HCT116 (cell line): Measurements from ENCODE around the gene PAMR1. TPM values are rescaled to one million over a fixed set of nuclear protein-coding genes. Genes with fewer than 3 reads are reported as not detected.

Experiments used
- ATAC-seq: fragments of 200-7000 bp; cut with Tn5 transposase; 2 replicates; pipeline ENCODE4 v1.9.1; 2020; ENCODE audit warnings: mild to moderate bottlenecking, moderate library complexity
- BruUV-seq: library from RNA; stranded (reverse); fragments of 400-500 nt; replicated peaks from 2 replicates; lab custom pipeline; 2021; lab: Mats Ljungman, UMichigan
- CTCF ChIA-PET: fragments of 300-600 bp; sonication (Branson Sonifier 250); formaldehyde crosslinking; loops from one replicate; lab custom pipeline; 2021; ENCODE audit warnings: antibody characterized with exemption; lab: Charles Lee
- POLR2A ChIA-PET: fragments of 300-600, 350-600 bp; sonication (Branson Sonifier 250); formaldehyde crosslinking; loops from one replicate; lab custom pipeline; 2021; ENCODE audit warnings: antibody characterized with exemption; lab: Charles Lee
- RAD21 ChIA-PET, 2 experiments: fragments of 300-600 bp; sonication (Branson Sonifier 250); formaldehyde crosslinking; loops; one replicate each; lab custom pipeline; 2023; ENCODE audit warnings: low total read pairs in 2 of 2; ENCODE audit not compliant: uncharacterized antibody in 2 of 2, unreplicated experiment in 2 of 2, low non-redundant PET in 1 of 2; lab: Charles Lee
- DNase-seq: peaks from one replicate; pipeline ENCODE4 v3.0.0-alpha.2; 2010; ENCODE audit warnings: low read depth, low spot score
- H2AFZ ChIP-seq: fragments of 200-600 bp; shearing (Covaris generic), sonication (generic); 2 replicates; pipeline ENCODE4 v1.6.1; 2017; ENCODE audit warnings: low read depth, mixed run types, mixed read lengths, antibody characterized with exemption, low read length; ENCODE audit not compliant: poor library complexity, severe bottlenecking
- H3K27ac ChIP-seq: 2 replicates; pipeline ENCODE4 v1.5.1; 2012; ENCODE audit warnings: low read depth, low read length
- H3K27me3 ChIP-seq: fragments of 200-600 bp; sonication (generic); 2 replicates; pipeline ENCODE4 v1.6.1; 2016; ENCODE audit warnings: mixed run types, low read length, mixed read lengths; ENCODE audit not compliant: insufficient read depth
- H3K36me3 ChIP-seq, 2 experiments: fragments of 200-500 bp in 1 of 2; fragments of 200-600 bp in 1 of 2; sonication (Bioruptor generic) in 1 of 2; sonication (generic) in 1 of 2; 2 replicates each; pipeline versions ENCODE4 v1.5.1 to v1.6.1; 2014 to 2016; ENCODE audit warnings: low read length in 2 of 2, inconsistent platforms in 1 of 2, mixed read lengths in 1 of 2, mixed run types in 1 of 2; ENCODE audit not compliant: insufficient read depth in 2 of 2, control insufficient read depth in 1 of 2
- H3K4me1 ChIP-seq, 2 experiments: fragments of 200-600 bp in 1 of 2; sonication (generic) in 1 of 2; 2 replicates each; pipeline versions ENCODE4 v1.5.1 to v1.6.1; 2012 to 2017; ENCODE audit warnings: low read length in 2 of 2, inconsistent platforms in 1 of 2, mild to moderate bottlenecking in 1 of 2, mixed read lengths in 1 of 2, mixed run types in 1 of 2, moderate library complexity in 1 of 2; ENCODE audit not compliant: insufficient read depth in 2 of 2, control insufficient read depth in 1 of 2
- H3K4me2 ChIP-seq: fragments of 200-600 bp; sonication (generic); 2 replicates; pipeline ENCODE4 v1.6.1; 2017; ENCODE audit warnings: mixed run types, low read length, mixed read lengths
- H3K4me3 ChIP-seq, 2 experiments: fragments of 200-600 bp in 1 of 2; sonication (generic) in 1 of 2; replicated peaks in 1 of 2; 2 replicates each; pipeline ENCODE4 v1.5.1; 2011 to 2016; ENCODE audit warnings: low read length in 2 of 2, control low read depth in 1 of 2, low read depth in 1 of 2, mild to moderate bottlenecking in 1 of 2, mixed read lengths in 1 of 2, mixed run types in 1 of 2
- H3K79me2 ChIP-seq: fragments of 200-600 bp; sonication (generic); 2 replicates; pipeline ENCODE4 v1.6.1; 2017; ENCODE audit warnings: mild to moderate bottlenecking, mixed run types, low read length, moderate library complexity, mixed read lengths; ENCODE audit not compliant: insufficient read depth
- H3K9ac ChIP-seq: fragments of 200-600 bp; sonication (generic); 2 replicates; pipeline ENCODE4 v1.6.1; 2016; ENCODE audit warnings: low read length, mixed read lengths
- H3K9me2 ChIP-seq: fragments of 200-600 bp; sonication (generic), shearing (Covaris generic); 2 replicates; pipeline ENCODE4 v1.6.1; 2017; ENCODE audit warnings: mixed run types, mild to moderate bottlenecking, moderate library complexity; ENCODE audit not compliant: insufficient read depth
- H3K9me3 ChIP-seq, 2 experiments: fragments of 200-500 bp in 1 of 2; fragments of 200-600 bp in 1 of 2; sonication (Bioruptor generic) in 1 of 2; sonication (generic) in 1 of 2; 2 replicates each; pipeline ENCODE4 v1.6.1; 2014 to 2017; ENCODE audit warnings: low read length in 2 of 2, mixed read lengths in 2 of 2, inconsistent platforms in 1 of 2, low read depth in 1 of 2, mild to moderate bottlenecking in 1 of 2, mixed run types in 1 of 2, moderate library complexity in 1 of 2; ENCODE audit not compliant: control insufficient read depth in 1 of 2, insufficient read depth in 1 of 2
- H4K20me1 ChIP-seq: fragments of 200-600 bp; sonication (generic), shearing (Covaris generic); 2 replicates; pipeline ENCODE4 v1.6.1; 2017; ENCODE audit warnings: mixed run types, mild to moderate bottlenecking, moderate library complexity; ENCODE audit not compliant: insufficient read depth
- CBX3 ChIP-seq: IDR thresholded peaks from 2 replicates; pipeline ENCODE4 v1.6.1; 2012; ENCODE audit warnings: low read depth
- CEBPB ChIP-seq: IDR thresholded peaks from 2 replicates; pipeline ENCODE4 v1.6.1; 2012; ENCODE audit warnings: low read depth
- EGR1 ChIP-seq: IDR thresholded peaks from 2 replicates; pipeline ENCODE4 v1.6.1; 2012; ENCODE audit warnings: low read depth
- ELF1 ChIP-seq: IDR thresholded peaks from 2 replicates; pipeline ENCODE4 v1.6.1; 2012; ENCODE audit warnings: low read depth, borderline replicate concordance
- EZH2 ChIP-seq: fragments of 200-600 bp; sonication (generic); IDR thresholded peaks from 2 replicates; pipeline ENCODE4 v1.6.1; 2017; ENCODE audit warnings: antibody characterized with exemption, mixed run types
- EZH2phosphoT487 ChIP-seq: fragments of 200-600 bp; IDR thresholded peaks from 2 replicates; pipeline ENCODE4 v1.6.1; 2018; ENCODE audit warnings: antibody characterized with exemption, borderline replicate concordance
- JUND ChIP-seq: IDR thresholded peaks from 2 replicates; pipeline ENCODE4 v1.6.1; 2012
- POLR2A ChIP-seq: IDR thresholded peaks from 2 replicates; pipeline ENCODE4 v1.7.0; 2011; ENCODE audit warnings: borderline replicate concordance; ENCODE audit not compliant: insufficient read depth, insufficient read length; ENCODE audit errors: extremely low read depth
- POLR2AphosphoS5 ChIP-seq: IDR thresholded peaks from 2 replicates; pipeline ENCODE4 v1.6.1; 2011; ENCODE audit warnings: mild to moderate bottlenecking, low read depth, low read length, moderate library complexity
- RAD21 ChIP-seq: IDR thresholded peaks from 2 replicates; pipeline ENCODE4 v1.6.1; 2012; ENCODE audit warnings: low read depth, mild to moderate bottlenecking
- SIN3A ChIP-seq: IDR thresholded peaks from 2 replicates; pipeline ENCODE4 v1.6.1; 2012; ENCODE audit warnings: low read depth
- SP1 ChIP-seq: IDR thresholded peaks from 2 replicates; pipeline ENCODE4 v1.6.1; 2012; ENCODE audit warnings: low read depth
- SRF ChIP-seq: IDR thresholded peaks from 2 replicates; pipeline ENCODE4 v1.6.1; 2012; ENCODE audit warnings: low read depth
- TCF7L2 ChIP-seq: IDR thresholded peaks from 2 replicates; pipeline ENCODE4 v1.7.0; 2011; ENCODE audit warnings: borderline replicate concordance, inconsistent platforms; ENCODE audit not compliant: insufficient read depth, insufficient read length; ENCODE audit errors: extremely low read depth
- YY1 ChIP-seq: IDR thresholded peaks from 2 replicates; pipeline ENCODE4 v1.6.1; 2011; ENCODE audit warnings: low read length, low read depth, moderate library complexity, mild to moderate bottlenecking; ENCODE audit not compliant: insufficient replicate concordance; ENCODE audit errors: extremely low read depth
- ZFX ChIP-seq: fragments of 450-650 bp; IDR thresholded peaks from 2 replicates; pipeline ENCODE4 v1.6.1; 2017
- ZNF274 ChIP-seq: fragments of 200-500 bp; sonication (Bioruptor generic); IDR thresholded peaks from 2 replicates; pipeline ENCODE4 v1.6.1; 2014; ENCODE audit warnings: mild to moderate bottlenecking, low read depth, low read length, inconsistent platforms
- intact Hi-C: fragments of 100-400 bp; cut with micrococcal nuclease; formaldehyde crosslinking; loops from 2 replicates; pipeline ENCODE4 v1.10.0; 2022
- total RNA-seq: library from RNA; stranded (reverse); gene quantifications from one replicate; pipeline ENCODE4 v1.2.1, GENCODE V29; 2021; ENCODE audit not compliant: unreplicated experiment
- TF ChIP-seq, protein P1 (sequence below), 3 experiments: fragments of 200-600 bp in 1 of 3; sonication (generic) in 1 of 3; IDR thresholded peaks in 2 of 3; conservative IDR thresholded peaks in 1 of 3; 2 replicates each; pipeline ENCODE4 v1.5.1; 2012 to 2017; ENCODE audit warnings: low read depth in 2 of 3, low read length in 2 of 3, antibody characterized with exemption in 1 of 3, borderline replicate concordance in 1 of 3, control low read depth in 1 of 3, mild to moderate bottlenecking in 1 of 3, mixed read lengths in 1 of 3, mixed run types in 1 of 3, moderate library complexity in 1 of 3; ENCODE audit not compliant: insufficient read depth in 1 of 3
- TF ChIP-seq, protein P2 (sequence below): IDR thresholded peaks from 2 replicates; pipeline ENCODE4 v1.6.1; 2011; ENCODE audit warnings: mild to moderate bottlenecking, low read length, moderate library complexity; ENCODE audit not compliant: insufficient replicate concordance; ENCODE audit errors: extremely low read depth
- TF ChIP-seq, protein P3 (sequence below): IDR thresholded peaks from 2 replicates; pipeline ENCODE4 v1.6.1; 2012

PAMR1 gene
- total RNA-seq, 1 experiment from 2014 or later: not detected

DNA sequence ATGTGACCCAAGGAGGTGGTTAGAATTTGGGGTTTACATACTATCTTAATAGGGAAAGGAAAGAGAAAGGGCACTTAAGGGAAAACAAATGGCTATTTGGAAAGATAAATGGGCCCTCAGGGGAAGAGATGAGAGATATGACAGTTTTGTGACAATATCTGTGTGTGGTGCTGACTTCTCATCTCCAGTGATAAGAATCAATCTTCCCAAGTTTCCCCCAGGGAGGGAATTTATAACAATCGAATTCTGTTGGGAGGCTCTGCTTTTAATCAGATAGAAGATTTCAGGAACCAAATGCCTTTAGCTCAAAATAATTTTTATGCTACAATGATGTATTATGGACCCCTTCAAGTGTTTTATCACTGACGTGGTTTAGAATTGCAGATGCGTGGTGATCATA is 46.3 kb upstream of the PAMR1 start:
- TF ChIP-seq SP1 (no peak), RAD21 (no peak), TCF7L2 (no peak), ZNF274 (no peak), SRF (no peak), JUND (no peak), POLR2A (no peak), EZH2 (no peak), YY1 (no peak), CBX3 (no peak), ELF1 (no peak), SIN3A (no peak), POLR2AphosphoS5 (no peak), EGR1 (no peak), EZH2phosphoT487 (no peak), CEBPB (no peak), ZFX (no peak)
- TF ChIP-seq, protein P1, sequence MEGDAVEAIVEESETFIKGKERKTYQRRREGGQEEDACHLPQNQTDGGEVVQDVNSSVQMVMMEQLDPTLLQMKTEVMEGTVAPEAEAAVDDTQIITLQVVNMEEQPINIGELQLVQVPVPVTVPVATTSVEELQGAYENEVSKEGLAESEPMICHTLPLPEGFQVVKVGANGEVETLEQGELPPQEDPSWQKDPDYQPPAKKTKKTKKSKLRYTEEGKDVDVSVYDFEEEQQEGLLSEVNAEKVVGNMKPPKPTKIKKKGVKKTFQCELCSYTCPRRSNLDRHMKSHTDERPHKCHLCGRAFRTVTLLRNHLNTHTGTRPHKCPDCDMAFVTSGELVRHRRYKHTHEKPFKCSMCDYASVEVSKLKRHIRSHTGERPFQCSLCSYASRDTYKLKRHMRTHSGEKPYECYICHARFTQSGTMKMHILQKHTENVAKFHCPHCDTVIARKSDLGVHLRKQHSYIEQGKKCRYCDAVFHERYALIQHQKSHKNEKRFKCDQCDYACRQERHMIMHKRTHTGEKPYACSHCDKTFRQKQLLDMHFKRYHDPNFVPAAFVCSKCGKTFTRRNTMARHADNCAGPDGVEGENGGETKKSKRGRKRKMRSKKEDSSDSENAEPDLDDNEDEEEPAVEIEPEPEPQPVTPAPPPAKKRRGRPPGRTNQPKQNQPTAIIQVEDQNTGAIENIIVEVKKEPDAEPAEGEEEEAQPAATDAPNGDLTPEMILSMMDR (IDR thresholded peaks at IDR 0.05 in 2 of 3, conservative IDR thresholded peaks at IDR 0.05 in 1 of 3; ENCODE audit: borderline replicate concordance in 1 of 3, insufficient read depth in 1 of 3, low read depth in 2 of 3, low read length in 2 of 3): no peak
- TF ChIP-seq, protein P2, sequence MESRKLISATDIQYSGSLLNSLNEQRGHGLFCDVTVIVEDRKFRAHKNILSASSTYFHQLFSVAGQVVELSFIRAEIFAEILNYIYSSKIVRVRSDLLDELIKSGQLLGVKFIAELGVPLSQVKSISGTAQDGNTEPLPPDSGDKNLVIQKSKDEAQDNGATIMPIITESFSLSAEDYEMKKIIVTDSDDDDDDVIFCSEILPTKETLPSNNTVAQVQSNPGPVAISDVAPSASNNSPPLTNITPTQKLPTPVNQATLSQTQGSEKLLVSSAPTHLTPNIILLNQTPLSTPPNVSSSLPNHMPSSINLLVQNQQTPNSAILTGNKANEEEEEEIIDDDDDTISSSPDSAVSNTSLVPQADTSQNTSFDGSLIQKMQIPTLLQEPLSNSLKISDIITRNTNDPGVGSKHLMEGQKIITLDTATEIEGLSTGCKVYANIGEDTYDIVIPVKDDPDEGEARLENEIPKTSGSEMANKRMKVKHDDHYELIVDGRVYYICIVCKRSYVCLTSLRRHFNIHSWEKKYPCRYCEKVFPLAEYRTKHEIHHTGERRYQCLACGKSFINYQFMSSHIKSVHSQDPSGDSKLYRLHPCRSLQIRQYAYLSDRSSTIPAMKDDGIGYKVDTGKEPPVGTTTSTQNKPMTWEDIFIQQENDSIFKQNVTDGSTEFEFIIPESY: no peak
- TF ChIP-seq, protein P3, sequence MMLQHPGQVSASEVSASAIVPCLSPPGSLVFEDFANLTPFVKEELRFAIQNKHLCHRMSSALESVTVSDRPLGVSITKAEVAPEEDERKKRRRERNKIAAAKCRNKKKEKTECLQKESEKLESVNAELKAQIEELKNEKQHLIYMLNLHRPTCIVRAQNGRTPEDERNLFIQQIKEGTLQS: no peak
- ChIA-PET POLR2A (no interaction called here), RAD21 (no interaction called here), CTCF (no interaction called here)
- no peak for DNase-seq
- Histone ChIP-seq H3K27me3 (no peaks in the 10 kb centered on the region), H3K4me3 (no peak overlapping the region), H3K9me3 (no peaks in the 10 kb centered on the region), H4K20me1 (no peaks in the 10 kb centered on the region), H3K9ac (no peak overlapping the region), H3K27ac (no peak overlapping the region), H2AFZ (no peak overlapping the region), H3K4me1 (no peaks in the 10 kb centered on the region), H3K9me2 (no peaks in the 10 kb centered on the region), H3K79me2 (no peaks in the 10 kb centered on the region), H3K36me3 (no peaks in the 10 kb centered on the region), H3K4me2 (no peak overlapping the region)
- ATAC-seq: no peak
- intact Hi-C loops: no loop called here
- no TSS peak for BruUV-seq
